GM06990 (cell line): Measurements from ENCODE around the gene RCE1.

Experiments
- DNase-seq: peaks from one replicate; pipeline ENCODE4 v3.0.0-alpha.2; 2011; ENCODE audit not compliant: insufficient read length; ENCODE audit errors: extremely low read depth
- H3K27me3 ChIP-seq: replicated peaks from 2 replicates; pipeline ENCODE4 v1.6.0; 2011; ENCODE audit warnings: low read length; ENCODE audit not compliant: control insufficient read depth, insufficient read depth
- H3K36me3 ChIP-seq: 2 replicates; pipeline ENCODE4 v1.5.1; 2011; ENCODE audit warnings: low read length; ENCODE audit not compliant: control insufficient read depth, insufficient read depth
- H3K4me3 ChIP-seq: replicated peaks from 2 replicates; pipeline ENCODE4 v1.5.1; 2011; ENCODE audit warnings: low read depth, mild to moderate bottlenecking, control low read depth, low read length
- CTCF ChIP-seq: IDR thresholded peaks from 2 replicates; pipeline ENCODE4 v1.5.1; 2011; ENCODE audit warnings: low read length, control low read depth, mild to moderate bottlenecking, inconsistent platforms; ENCODE audit not compliant: insufficient read depth, poor library complexity, severe bottlenecking

Gene RCE1

DNA sequence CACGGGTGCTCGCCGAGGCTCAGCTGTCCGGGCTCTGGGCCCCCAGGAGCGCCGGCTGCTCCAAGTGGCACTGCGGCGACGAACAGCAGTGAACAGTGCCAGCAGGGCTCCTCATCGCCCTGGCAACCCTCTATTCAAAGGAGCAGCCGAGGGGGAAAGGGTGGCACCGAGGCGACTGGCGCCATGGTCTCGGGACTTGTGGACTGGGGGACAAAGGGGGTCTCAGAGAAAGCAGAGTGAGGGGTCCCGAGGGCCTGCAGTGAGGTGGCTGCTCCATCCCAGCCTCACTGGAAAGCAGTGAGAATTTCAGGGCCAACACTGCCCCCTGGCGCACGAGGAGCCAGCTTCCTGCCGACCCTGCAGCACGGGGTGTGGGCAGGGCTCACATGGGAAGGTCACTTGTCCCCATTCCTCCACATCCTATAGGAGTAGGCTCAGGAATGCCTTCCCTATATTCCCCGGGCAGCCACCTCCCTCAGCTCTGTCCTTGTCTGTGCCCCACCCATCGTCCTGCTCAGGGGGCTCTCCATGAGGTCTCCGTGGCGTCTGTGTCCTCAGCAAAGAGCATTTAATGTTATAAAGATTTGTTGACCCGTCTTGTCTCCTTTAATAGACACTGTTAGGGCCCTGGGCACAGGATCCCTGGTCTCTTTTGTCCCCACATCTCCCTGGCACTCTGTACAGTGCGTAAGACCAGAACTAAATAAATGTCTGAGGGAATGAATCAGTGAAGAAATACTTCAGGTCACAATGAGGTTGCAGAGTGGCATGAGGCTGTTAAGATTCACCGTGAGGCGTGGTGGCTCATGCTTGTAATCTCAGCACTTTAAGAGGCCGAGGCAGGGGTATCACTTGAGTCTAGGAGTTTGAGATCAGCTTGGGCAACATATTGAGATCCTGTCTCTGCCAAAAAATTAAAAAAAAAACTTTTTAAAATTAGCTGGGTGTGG lies 40.0 kb downstream of the RCE1 start:
- no peak for DNase-seq
- no peak overlapping the region for H3K4me3 ChIP-seq
- TF ChIP-seq CTCF, result peak; percentile 83
- no peaks in the 10 kb centered on the region for H3K27me3 ChIP-seq
- no peaks in the 10 kb centered on the region for H3K36me3 ChIP-seq

DNA sequence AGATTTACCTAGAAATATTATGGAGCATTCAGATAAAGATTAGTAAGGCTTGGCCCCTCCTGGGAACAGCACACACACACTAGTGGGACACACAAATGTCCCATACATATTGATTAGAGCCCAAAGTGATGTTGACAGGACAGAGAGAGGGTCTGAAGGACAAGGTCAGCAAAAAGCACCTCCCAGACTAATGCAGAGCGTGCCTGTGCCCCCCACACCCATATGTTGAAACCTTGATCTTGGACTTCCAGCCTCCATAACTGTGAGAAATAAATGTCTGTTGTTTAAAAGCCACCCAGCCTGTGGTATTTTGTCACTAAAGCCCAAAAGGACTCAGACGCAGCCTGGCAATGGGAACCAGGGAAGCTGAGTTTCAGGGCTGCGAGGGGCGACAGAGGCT lies 41.2 kb downstream of the RCE1 start:
- no peak for TF ChIP-seq CTCF
- H3K27me3 ChIP-seq, result no peaks in the 10 kb centered on the region
- H3K36me3 ChIP-seq, result no peaks in the 10 kb centered on the region
- H3K4me3 ChIP-seq, result no peak overlapping the region
- no peak for DNase-seq

- Histone ChIP-seq H3K27me3 (no peaks in the 10 kb centered on the region), H3K4me3 (no peak overlapping the region), H3K36me3 (no peaks in the 10 kb centered on the region)
- no peak for TF ChIP-seq CTCF
- no peak for DNase-seq
Observed at GRCh38 chr11:66885469-66885868, 42.2 kb downstream of the RCE1 start.

GRCh38 chr11:66885950-66886440 lies 42.8 kb downstream of the RCE1 start:
- Histone ChIP-seq H3K4me3 (no peak overlapping the region), H3K27me3 (no peaks in the 10 kb centered on the region), H3K36me3 (no peaks in the 10 kb centered on the region)
- DNase-seq, result no peak
- TF ChIP-seq CTCF, result no peak

DNA sequence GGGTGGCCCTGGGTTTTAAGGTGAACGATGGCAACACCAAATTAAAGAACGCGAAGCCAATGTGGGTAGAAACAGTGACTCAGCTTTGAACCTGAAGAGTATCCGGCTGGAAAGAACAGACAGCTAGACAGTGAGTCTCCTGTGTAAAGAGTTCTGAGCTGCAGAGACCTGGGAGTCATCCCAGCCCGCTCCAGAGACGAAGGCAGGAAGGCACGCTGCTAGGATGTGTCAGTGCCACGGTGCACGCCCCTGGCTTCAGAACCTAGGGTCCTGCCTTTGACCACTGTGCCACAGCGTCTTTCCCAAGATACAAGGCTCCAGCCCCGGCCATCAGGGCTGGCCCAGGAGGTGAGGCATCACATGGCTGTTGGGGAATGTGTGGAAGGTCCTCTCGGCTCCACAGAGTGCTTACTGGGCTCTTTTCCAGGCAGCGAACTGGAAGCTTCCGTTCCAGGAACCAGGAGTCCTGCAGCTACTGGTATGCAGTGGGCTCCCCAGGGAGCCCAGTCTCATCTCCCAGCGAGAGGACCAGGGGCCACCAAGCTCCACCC lies 43.5 kb downstream of the RCE1 start:
- DNase-seq, result no peak
- Histone ChIP-seq H3K36me3 (no peaks in the 10 kb centered on the region), H3K27me3 (no peaks in the 10 kb centered on the region), H3K4me3 (no peak overlapping the region)
- TF ChIP-seq CTCF, result no peak
